Gastrocnemius medialis (tissue), 4 donors: ENCODE measurements around the gene PACS1.

Experiments
- POLR2A ChIP-seq, 2 donors: fragments of 450-650 bp; IDR thresholded peaks; one replicate each; pipeline ENCODE4 v1.6.1; 2017; ENCODE audit warnings: antibody characterized with exemption in 2 of 2, mild to moderate bottlenecking in 2 of 2, moderate library complexity in 2 of 2
- TF ChIP-seq, protein P1 (sequence below), 5 experiments: fragments of 450-650 bp in 3 of 5; fragments of 200-600 bp in 2 of 5; sonication (generic) in 2 of 5; IDR thresholded peaks in 4 of 5; conservative IDR thresholded peaks in 1 of 5; 1 replicate in 4 of 5; 2 replicates in 1 of 5; pipeline ENCODE4 v1.5.1; 2016 to 2019; ENCODE audit warnings: antibody characterized with exemption in 5 of 5, mild to moderate bottlenecking in 3 of 5, moderate library complexity in 3 of 5

DNA sequence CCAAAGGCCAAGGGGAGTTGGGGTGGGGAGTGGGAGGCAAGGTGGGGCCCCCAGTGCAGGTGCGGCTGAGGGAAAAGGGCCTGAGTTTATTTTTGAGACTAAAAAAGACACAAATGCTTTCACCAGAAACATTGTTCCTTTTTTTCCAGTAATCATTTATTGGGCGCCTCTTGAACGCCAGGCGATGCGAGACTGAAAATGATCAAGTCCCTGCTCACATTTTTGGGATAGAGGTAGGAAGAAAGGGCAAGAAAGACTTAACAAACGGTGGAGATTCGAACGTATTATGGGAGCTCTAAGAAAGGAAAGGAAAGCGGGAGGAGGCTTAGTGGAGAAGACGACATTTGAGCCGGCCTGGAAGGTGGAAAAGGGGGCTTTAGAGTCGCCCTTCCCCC lies 18.7 kb upstream of the PACS1 start:
- no peak for TF ChIP-seq POLR2A (IDR thresholded peaks at IDR 0.05)
- TF ChIP-seq, protein P1, sequence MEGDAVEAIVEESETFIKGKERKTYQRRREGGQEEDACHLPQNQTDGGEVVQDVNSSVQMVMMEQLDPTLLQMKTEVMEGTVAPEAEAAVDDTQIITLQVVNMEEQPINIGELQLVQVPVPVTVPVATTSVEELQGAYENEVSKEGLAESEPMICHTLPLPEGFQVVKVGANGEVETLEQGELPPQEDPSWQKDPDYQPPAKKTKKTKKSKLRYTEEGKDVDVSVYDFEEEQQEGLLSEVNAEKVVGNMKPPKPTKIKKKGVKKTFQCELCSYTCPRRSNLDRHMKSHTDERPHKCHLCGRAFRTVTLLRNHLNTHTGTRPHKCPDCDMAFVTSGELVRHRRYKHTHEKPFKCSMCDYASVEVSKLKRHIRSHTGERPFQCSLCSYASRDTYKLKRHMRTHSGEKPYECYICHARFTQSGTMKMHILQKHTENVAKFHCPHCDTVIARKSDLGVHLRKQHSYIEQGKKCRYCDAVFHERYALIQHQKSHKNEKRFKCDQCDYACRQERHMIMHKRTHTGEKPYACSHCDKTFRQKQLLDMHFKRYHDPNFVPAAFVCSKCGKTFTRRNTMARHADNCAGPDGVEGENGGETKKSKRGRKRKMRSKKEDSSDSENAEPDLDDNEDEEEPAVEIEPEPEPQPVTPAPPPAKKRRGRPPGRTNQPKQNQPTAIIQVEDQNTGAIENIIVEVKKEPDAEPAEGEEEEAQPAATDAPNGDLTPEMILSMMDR (IDR thresholded peaks at IDR 0.05 in 4 of 5, conservative IDR thresholded peaks at IDR 0.05 in 1 of 5), result no peak
